Vagina (tissue), 2 donors: ENCODE measurements around the gene GDPD1.

Experiments
- POLR2A ChIP-seq, 2 donors: fragments of 450-650 bp; IDR thresholded peaks; one replicate each; pipeline ENCODE4 v1.6.1; 2017; ENCODE audit warnings: antibody characterized with exemption in 2 of 2, mild to moderate bottlenecking in 2 of 2, moderate library complexity in 2 of 2
- POLR2AphosphoS5 ChIP-seq, 2 donors: sonication (generic); formaldehyde crosslinking; IDR thresholded peaks; one replicate each; pipeline ENCODE4 v1.9.0; 2017; ENCODE audit warnings: antibody characterized with exemption in 2 of 2, mild to moderate bottlenecking in 2 of 2, low read depth in 1 of 2; ENCODE audit not compliant: insufficient read depth in 1 of 2
- TF ChIP-seq, protein P1 (sequence below), 3 experiments: fragments of 450-650 bp in 2 of 3; fragments of 200-600 bp in 1 of 3; sonication (generic) in 1 of 3; IDR thresholded peaks; one replicate each; pipeline ENCODE4 v1.5.1; 2017 to 2019; ENCODE audit warnings: antibody characterized with exemption in 3 of 3, mild to moderate bottlenecking in 2 of 3, moderate library complexity in 2 of 3

DNA sequence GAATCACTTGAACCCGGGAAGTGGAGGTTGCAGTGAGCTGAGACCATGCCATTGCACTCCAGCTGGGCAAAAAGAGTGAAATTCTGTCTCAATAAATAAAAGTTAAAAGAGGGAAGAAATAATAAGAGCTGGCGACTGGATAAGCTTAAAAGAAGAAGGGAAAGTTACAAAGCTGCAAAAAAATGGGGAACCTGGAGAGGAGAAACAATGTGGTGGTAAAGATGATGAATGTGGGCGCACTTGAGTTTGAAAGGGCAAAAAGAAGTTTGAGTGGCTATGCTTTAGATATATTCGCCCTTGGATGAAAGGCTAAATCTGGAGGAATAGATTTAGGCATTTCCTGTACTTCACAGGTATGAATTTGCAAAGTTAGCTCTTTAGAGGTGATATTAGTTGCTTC lies 58.1 kb downstream of the GDPD1 start:
- TF ChIP-seq POLR2AphosphoS5 (IDR thresholded peaks at IDR 0.05; ENCODE audit: insufficient read depth in 1 of 2, low read depth in 1 of 2) (no peak), POLR2A (IDR thresholded peaks at IDR 0.05) (no peak)
- TF ChIP-seq, protein P1, sequence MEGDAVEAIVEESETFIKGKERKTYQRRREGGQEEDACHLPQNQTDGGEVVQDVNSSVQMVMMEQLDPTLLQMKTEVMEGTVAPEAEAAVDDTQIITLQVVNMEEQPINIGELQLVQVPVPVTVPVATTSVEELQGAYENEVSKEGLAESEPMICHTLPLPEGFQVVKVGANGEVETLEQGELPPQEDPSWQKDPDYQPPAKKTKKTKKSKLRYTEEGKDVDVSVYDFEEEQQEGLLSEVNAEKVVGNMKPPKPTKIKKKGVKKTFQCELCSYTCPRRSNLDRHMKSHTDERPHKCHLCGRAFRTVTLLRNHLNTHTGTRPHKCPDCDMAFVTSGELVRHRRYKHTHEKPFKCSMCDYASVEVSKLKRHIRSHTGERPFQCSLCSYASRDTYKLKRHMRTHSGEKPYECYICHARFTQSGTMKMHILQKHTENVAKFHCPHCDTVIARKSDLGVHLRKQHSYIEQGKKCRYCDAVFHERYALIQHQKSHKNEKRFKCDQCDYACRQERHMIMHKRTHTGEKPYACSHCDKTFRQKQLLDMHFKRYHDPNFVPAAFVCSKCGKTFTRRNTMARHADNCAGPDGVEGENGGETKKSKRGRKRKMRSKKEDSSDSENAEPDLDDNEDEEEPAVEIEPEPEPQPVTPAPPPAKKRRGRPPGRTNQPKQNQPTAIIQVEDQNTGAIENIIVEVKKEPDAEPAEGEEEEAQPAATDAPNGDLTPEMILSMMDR (IDR thresholded peaks at IDR 0.05): no peak
